ENCODE measurements around the gene PXT1.

DNA sequence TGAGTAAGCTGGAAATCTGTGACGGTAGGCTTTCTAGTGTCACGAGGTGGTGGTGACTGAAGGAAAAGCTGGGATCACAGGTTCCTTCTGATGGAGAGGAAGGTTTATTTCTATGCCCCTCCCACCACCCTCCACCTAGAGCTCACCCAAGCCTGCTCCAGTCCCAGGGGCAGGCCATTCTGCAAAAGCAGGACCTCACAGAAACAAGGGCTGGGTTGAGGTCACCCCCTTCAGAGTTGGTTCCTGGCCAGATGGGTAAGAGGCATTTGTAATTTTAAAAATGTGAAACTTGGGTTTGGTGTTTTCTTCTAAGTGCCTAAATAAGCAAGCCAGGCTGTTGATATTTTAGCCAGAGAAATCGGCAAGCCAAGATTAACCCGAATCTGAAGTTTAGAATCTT is 46.8 kb upstream of the PXT1 start:
- TF ChIP-seq, protein P1, sequence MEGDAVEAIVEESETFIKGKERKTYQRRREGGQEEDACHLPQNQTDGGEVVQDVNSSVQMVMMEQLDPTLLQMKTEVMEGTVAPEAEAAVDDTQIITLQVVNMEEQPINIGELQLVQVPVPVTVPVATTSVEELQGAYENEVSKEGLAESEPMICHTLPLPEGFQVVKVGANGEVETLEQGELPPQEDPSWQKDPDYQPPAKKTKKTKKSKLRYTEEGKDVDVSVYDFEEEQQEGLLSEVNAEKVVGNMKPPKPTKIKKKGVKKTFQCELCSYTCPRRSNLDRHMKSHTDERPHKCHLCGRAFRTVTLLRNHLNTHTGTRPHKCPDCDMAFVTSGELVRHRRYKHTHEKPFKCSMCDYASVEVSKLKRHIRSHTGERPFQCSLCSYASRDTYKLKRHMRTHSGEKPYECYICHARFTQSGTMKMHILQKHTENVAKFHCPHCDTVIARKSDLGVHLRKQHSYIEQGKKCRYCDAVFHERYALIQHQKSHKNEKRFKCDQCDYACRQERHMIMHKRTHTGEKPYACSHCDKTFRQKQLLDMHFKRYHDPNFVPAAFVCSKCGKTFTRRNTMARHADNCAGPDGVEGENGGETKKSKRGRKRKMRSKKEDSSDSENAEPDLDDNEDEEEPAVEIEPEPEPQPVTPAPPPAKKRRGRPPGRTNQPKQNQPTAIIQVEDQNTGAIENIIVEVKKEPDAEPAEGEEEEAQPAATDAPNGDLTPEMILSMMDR (IDR thresholded peaks at IDR 0.05), result no peak
- TF ChIP-seq POLR2A (IDR thresholded peaks at IDR 0.05), result no peak

All from lower leg skin (tissue), 3 donors.